HUES6 (cell line): ENCODE measurements around the gene ALDH1L2.

ENCODE experiments used
- H3K27ac ChIP-seq: 2 replicates; pipeline ENCODE4 v1.7.0; 2013; ENCODE audit warnings: low read depth, mild to moderate bottlenecking, low read length, inconsistent platforms
- H3K27me3 ChIP-seq: 2 replicates; pipeline ENCODE4 v1.6.1; 2013; ENCODE audit warnings: low read length; ENCODE audit not compliant: control insufficient read depth, insufficient read depth
- H3K36me3 ChIP-seq: 2 replicates; pipeline ENCODE4 v1.6.1; 2013; ENCODE audit warnings: low read length; ENCODE audit not compliant: control insufficient read depth, insufficient read depth
- H3K4me1 ChIP-seq: 2 replicates; pipeline ENCODE4 v1.6.1; 2013; ENCODE audit warnings: low read length; ENCODE audit not compliant: control insufficient read depth, insufficient read depth
- H3K4me3 ChIP-seq: 2 replicates; pipeline ENCODE4 v1.5.1; 2013; ENCODE audit warnings: low read depth, low read length
- H3K9ac ChIP-seq: one replicate; pipeline ENCODE4 v1.6.1; 2013; ENCODE audit warnings: mild to moderate bottlenecking, low read length
- H3K9me3 ChIP-seq: 2 replicates; pipeline ENCODE4 v1.6.1; 2013; ENCODE audit warnings: low read depth, low read length; ENCODE audit not compliant: control insufficient read depth, insufficient read depth

ALDH1L2 gene

GRCh38 chr12:105064564-105065178 lies 19.6 kb downstream of the ALDH1L2 start:
- H3K9ac ChIP-seq: no peak overlapping the region
- H3K27ac ChIP-seq: no peak overlapping the region
- H3K36me3 ChIP-seq: peaks cover 4% of the 10 kb centered on the region; the same call in 1 of the 2 replicates
- no peaks in the 10 kb centered on the region for H3K9me3 ChIP-seq
- H3K4me1 ChIP-seq: peaks cover 7% of the 10 kb centered on the region
- no peak overlapping the region for H3K4me3 ChIP-seq
- no peaks in the 10 kb centered on the region for H3K27me3 ChIP-seq

GRCh38 chr12:105060715-105061378 lies 23.4 kb downstream of the ALDH1L2 start:
- H3K4me3 ChIP-seq: no peak overlapping the region
- no peak overlapping the region for H3K27ac ChIP-seq
- no peaks in the 10 kb centered on the region for H3K9me3 ChIP-seq
- H3K27me3 ChIP-seq: no peaks in the 10 kb centered on the region
- no peak overlapping the region for H3K9ac ChIP-seq
- H3K4me1 ChIP-seq: peaks cover 7% of the 10 kb centered on the region
- H3K36me3 ChIP-seq: peaks cover 4% of the 10 kb centered on the region; the same call in 1 of the 2 replicates

- Histone ChIP-seq H3K4me3 (no peak overlapping the region), H3K27me3 (no peaks in the 10 kb centered on the region), H3K4me1 (no peaks in the 10 kb centered on the region), H3K9me3 (no peaks in the 10 kb centered on the region; the same call in 1 of the 2 replicates), H3K36me3 (peaks cover 4% of the 10 kb centered on the region; the same call in 1 of the 2 replicates), H3K9ac (no peak overlapping the region), H3K27ac (no peak overlapping the region)
These were observed 27.1 kb downstream of the ALDH1L2 start for GRCh38 chr12:105057174-105057573.

GRCh38 chr12:105053116-105053572 lies 31.1 kb downstream of the ALDH1L2 start:
- H3K36me3 ChIP-seq: 0 out of 2 replicates have a peak, but pooled peaks cover under 1% of the 10 kb centered on the region
- no peaks in the 10 kb centered on the region; the same call in 1 of the 2 replicates for H3K9me3 ChIP-seq
- H3K4me3 ChIP-seq: no peak overlapping the region
- H3K27ac ChIP-seq: no peak overlapping the region
- no peaks in the 10 kb centered on the region for H3K4me1 ChIP-seq
- no peak overlapping the region for H3K9ac ChIP-seq
- no peaks in the 10 kb centered on the region for H3K27me3 ChIP-seq

DNA sequence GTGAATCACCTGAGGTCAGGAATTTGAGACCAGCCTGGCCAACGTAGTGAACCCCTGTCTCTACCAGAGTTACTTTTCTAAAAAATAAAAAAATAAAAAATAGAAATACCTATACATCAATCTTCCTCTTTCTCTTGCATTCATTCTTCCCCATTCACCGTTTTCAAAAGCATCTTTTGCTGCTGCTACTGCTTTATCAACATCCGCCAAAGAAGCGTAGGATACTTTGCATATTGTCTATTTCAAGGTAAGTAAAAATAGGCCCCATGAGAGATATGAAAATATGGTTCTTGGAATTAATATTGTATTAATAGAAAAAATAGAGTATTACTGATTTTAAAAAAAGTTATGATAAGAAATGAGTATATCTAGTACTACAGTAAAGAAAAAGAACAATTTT lies 32.3 kb downstream of the ALDH1L2 start:
- Histone ChIP-seq H3K4me1 (no peaks in the 10 kb centered on the region), H3K9me3 (no peaks in the 10 kb centered on the region; the same call in 1 of the 2 replicates), H3K4me3 (no peak overlapping the region), H3K27me3 (no peaks in the 10 kb centered on the region), H3K9ac (no peak overlapping the region), H3K27ac (no peak overlapping the region), H3K36me3 (0 out of 2 replicates have a peak, but pooled peaks cover 3% of the 10 kb centered on the region)

DNA sequence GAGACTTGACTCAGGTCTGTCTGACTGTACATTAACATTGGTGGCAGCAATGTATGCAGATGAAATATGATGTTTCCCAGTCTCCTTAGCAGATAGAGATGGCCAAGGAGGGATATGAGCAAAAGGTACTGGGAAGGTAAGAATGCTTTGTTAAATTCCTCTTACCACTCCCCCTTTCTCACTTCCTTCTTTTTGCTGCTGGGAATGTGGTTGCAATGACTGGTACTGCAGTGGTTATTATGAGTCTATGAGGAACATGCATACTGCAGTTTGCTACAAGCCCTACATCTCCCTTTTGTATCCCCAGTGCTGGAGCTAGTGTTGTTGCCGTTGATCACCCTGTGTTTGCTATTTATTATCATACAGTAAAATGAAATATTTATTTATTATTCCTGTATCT lies 35.9 kb downstream of the ALDH1L2 start:
- Histone ChIP-seq H3K4me1 (no peaks in the 10 kb centered on the region), H3K4me3 (no peak overlapping the region), H3K27ac (no peak overlapping the region), H3K36me3 (0 out of 2 replicates have a peak, but pooled peaks cover 3% of the 10 kb centered on the region), H3K9me3 (no peaks in the 10 kb centered on the region), H3K9ac (no peak overlapping the region), H3K27me3 (no peaks in the 10 kb centered on the region)

DNA sequence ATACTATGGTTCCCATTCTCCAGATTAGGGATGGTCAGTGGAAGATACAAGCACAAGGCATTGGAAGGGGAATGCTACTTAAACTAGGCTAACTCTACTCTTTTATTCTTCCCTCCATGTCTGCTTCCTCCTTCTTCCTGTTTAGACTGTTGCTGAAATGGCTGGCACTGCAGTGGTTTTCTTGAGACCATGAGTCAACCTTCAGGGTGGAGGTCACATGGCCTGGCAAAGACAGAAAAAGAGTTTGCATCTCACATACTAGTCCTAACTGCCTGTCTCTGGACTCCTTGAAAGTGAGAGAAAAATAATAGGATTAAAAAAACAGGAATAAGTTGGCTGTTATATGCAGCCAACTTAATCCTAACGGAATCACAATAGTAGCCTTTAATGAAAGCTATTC lies 37.0 kb downstream of the ALDH1L2 start:
- H3K27me3 ChIP-seq: no peaks in the 10 kb centered on the region
- 0 out of 2 replicates have a peak, but pooled peaks cover 3% of the 10 kb centered on the region for H3K36me3 ChIP-seq
- H3K4me3 ChIP-seq: no peak overlapping the region
- H3K27ac ChIP-seq: no peak overlapping the region
- H3K9me3 ChIP-seq: no peaks in the 10 kb centered on the region
- H3K9ac ChIP-seq: no peak overlapping the region
- H3K4me1 ChIP-seq: no peaks in the 10 kb centered on the region

DNA sequence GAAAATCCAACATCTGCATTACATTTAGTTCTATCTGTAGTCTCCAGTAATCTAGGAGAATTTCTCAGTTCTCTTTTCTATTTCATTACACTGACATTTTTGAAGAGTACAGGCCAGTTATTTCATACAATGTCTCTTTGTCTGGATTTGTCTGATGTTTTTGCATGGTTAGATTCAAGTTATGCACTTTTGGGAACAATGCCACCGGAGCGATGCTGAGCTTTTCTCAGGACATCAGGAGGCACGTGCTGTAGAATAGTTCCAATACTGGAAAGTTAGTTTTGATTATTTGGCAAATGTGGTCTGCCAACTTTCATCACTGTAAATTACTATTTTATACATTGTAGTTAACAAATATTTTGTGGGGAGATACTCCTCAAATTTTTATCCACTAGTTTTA lies 43.1 kb downstream of the ALDH1L2 start:
- H3K9me3 ChIP-seq: no peaks in the 10 kb centered on the region
- H3K27ac ChIP-seq: no peak overlapping the region
- H3K4me3 ChIP-seq: no peak overlapping the region
- H3K4me1 ChIP-seq: no peaks in the 10 kb centered on the region
- no peaks in the 10 kb centered on the region for H3K27me3 ChIP-seq
- H3K9ac ChIP-seq: no peak overlapping the region
- no peaks in the 10 kb centered on the region for H3K36me3 ChIP-seq

GRCh38 chr12:105040476-105040875 lies 43.8 kb downstream of the ALDH1L2 start:
- H3K4me1 ChIP-seq: no peaks in the 10 kb centered on the region
- no peak overlapping the region for H3K9ac ChIP-seq
- H3K36me3 ChIP-seq: no peaks in the 10 kb centered on the region
- H3K27ac ChIP-seq: no peak overlapping the region
- no peak overlapping the region for H3K4me3 ChIP-seq
- no peaks in the 10 kb centered on the region for H3K9me3 ChIP-seq
- H3K27me3 ChIP-seq: no peaks in the 10 kb centered on the region

- Histone ChIP-seq H3K4me3 (no peak overlapping the region), H3K9ac (no peak overlapping the region), H3K27ac (no peak overlapping the region), H3K4me1 (no peaks in the 10 kb centered on the region), H3K27me3 (no peaks in the 10 kb centered on the region), H3K9me3 (no peaks in the 10 kb centered on the region), H3K36me3 (no peaks in the 10 kb centered on the region)
These were observed 47.2 kb downstream of the ALDH1L2 start for GRCh38 chr12:105036937-105037649.

DNA sequence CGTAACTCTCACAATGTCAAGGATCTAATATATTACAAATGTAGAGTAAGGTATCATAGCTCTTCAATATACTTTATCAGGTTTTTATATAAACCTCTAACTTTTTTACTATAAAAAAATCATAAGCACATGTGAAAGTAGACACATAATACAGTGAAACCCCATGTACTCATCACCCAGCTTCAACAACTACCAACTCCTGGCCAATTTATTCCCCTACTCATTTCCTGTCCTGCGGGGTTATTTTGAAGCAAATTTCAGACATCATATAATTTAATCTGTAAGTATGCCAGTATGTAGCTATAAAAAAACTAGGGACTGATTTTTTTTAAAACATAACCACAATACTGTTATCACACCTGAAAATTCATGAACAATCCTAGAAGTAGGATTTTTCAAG lies 50.4 kb downstream of the ALDH1L2 start:
- Histone ChIP-seq H3K36me3 (no peaks in the 10 kb centered on the region), H3K27me3 (no peaks in the 10 kb centered on the region), H3K27ac (no peak overlapping the region), H3K9me3 (no peaks in the 10 kb centered on the region), H3K9ac (no peak overlapping the region), H3K4me1 (no peaks in the 10 kb centered on the region), H3K4me3 (no peak overlapping the region)
